Osteocyte (in vitro differentiated cells): ENCODE data around the gene ANKS3. TPM values are rescaled to one million over a fixed set of nuclear protein-coding genes. Genes with fewer than 3 reads are reported as not detected.

Experiments used
- DNase-seq: peaks from one replicate; pipeline ENCODE4 v3.0.0; 2021; ENCODE audit warnings: mixed read lengths; ENCODE audit not compliant: unreplicated experiment; ENCODE audit errors: extremely low spot score
- H3K27ac Mint-ChIP-seq: one replicate; pipeline ENCODE4 v1.8.0; 2021; ENCODE audit warnings: mild to moderate bottlenecking, mixed read lengths; ENCODE audit not compliant: unreplicated experiment
- H3K27me3 Mint-ChIP-seq: one replicate; pipeline ENCODE4 v1.8.0; 2021; ENCODE audit warnings: mixed read lengths; ENCODE audit not compliant: unreplicated experiment
- H3K36me3 Mint-ChIP-seq: one replicate; pipeline ENCODE4 v1.8.0; 2021; ENCODE audit warnings: mixed read lengths; ENCODE audit not compliant: unreplicated experiment
- H3K4me1 Mint-ChIP-seq: one replicate; pipeline ENCODE4 v1.8.0; 2021; ENCODE audit warnings: mixed read lengths; ENCODE audit not compliant: unreplicated experiment
- H3K4me3 Mint-ChIP-seq: one replicate; pipeline ENCODE4 v1.8.0; 2021; ENCODE audit warnings: mild to moderate bottlenecking, moderate library complexity, mixed read lengths; ENCODE audit not compliant: unreplicated experiment
- H3K9me3 Mint-ChIP-seq: one replicate; pipeline ENCODE4 v1.8.0; 2021; ENCODE audit warnings: mixed read lengths; ENCODE audit not compliant: unreplicated experiment
- microRNA-seq: library from miRNA; unstranded; fragments of <30 nt; microRNA quantifications from one replicate; pipeline ENCODE4 v1.1.0, GENCODE V29; 2020; ENCODE audit not compliant: unreplicated experiment
- total RNA-seq: library from RNA; stranded (reverse); gene quantifications from 2 replicates; pipeline ENCODE4 v1.2.1, GENCODE V29; 2021
- TF ChIP-seq, protein P1 (sequence below): fragments of 200-600 bp; sonication (generic); IDR thresholded peaks from 2 replicates; pipeline ENCODE4 v1.5.0; 2021; ENCODE audit warnings: antibody characterized with exemption, mild to moderate bottlenecking, moderate library complexity

The ANKS3 gene
- total RNA-seq, 1 donor from 2014 or later, result 30.0 TPM

DNA sequence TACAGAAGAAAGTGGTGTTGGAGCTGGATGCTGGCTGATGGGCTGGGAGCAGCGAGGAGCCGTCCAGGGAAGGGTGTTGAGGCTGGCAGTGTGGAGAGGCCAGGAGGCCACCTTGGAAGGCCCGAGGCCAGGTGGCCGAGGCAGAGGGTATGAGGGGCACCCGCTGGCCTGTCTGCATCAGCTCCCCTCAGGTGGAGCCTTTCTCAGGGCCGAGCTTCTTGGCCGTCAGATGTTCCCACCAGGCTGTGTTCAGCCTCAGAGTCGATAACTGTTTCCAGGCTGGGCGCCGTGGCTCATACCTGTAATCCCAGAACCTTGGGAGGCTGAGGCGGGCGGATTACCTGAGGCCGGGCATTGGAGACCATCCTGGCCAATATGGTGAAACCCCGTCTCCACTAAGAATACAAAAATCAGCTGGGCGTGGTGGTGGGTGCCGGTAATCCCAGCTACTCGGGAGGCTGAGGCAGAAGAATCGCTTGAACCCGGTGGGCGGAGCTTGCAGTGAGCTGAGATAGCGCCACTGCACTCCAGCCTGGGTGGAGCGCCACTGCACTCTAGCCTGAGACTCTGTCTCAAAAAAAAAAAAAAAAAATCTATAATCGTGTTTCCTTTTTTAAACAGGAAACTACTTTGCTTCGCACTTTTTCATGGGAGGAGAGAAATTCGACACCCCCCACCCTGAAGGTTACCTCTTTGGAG is 84.2 kb downstream of the ANKS3 start:
- no peaks in the 10 kb centered on the region for H3K9me3 Mint-ChIP-seq
- TF ChIP-seq, protein P1, sequence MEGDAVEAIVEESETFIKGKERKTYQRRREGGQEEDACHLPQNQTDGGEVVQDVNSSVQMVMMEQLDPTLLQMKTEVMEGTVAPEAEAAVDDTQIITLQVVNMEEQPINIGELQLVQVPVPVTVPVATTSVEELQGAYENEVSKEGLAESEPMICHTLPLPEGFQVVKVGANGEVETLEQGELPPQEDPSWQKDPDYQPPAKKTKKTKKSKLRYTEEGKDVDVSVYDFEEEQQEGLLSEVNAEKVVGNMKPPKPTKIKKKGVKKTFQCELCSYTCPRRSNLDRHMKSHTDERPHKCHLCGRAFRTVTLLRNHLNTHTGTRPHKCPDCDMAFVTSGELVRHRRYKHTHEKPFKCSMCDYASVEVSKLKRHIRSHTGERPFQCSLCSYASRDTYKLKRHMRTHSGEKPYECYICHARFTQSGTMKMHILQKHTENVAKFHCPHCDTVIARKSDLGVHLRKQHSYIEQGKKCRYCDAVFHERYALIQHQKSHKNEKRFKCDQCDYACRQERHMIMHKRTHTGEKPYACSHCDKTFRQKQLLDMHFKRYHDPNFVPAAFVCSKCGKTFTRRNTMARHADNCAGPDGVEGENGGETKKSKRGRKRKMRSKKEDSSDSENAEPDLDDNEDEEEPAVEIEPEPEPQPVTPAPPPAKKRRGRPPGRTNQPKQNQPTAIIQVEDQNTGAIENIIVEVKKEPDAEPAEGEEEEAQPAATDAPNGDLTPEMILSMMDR, result no peak
- H3K27ac Mint-ChIP-seq, result no peak overlapping the region
- no peaks in the 10 kb centered on the region for H3K4me1 Mint-ChIP-seq
- peaks cover 28% of the 10 kb centered on the region for H3K36me3 Mint-ChIP-seq
- DNase-seq, result no peak
- H3K27me3 Mint-ChIP-seq, result no peaks in the 10 kb centered on the region
- H3K4me3 Mint-ChIP-seq, result no peak overlapping the region

DNA sequence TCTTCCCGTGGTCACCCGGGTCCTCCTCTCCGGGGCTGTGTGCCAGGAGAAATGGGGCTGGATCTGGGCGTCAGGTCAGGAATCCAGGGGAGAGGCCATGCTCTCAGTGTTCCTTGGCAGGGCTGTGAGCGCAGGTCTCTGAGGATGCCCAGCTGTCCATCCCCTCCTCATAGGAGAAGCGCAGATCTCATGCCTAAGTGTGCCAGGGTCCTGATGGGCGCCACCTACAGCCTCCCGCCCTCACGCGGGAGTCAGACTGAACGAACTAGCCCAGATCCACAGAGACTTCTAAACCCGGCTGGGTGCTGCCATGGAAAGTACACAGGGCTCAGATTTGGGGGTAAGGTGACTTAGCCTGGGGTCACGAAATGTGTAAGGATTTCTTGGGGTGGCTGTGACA is 85.2 kb downstream of the ANKS3 start:
- Mint-ChIP-seq H3K36me3 (peaks cover 22% of the 10 kb centered on the region), H3K4me3 (no peak overlapping the region), H3K27me3 (no peaks in the 10 kb centered on the region), H3K4me1 (no peaks in the 10 kb centered on the region), H3K27ac (no peak overlapping the region), H3K9me3 (no peaks in the 10 kb centered on the region)
- TF ChIP-seq, protein P1, result no peak
- DNase-seq, result no peak

DNA sequence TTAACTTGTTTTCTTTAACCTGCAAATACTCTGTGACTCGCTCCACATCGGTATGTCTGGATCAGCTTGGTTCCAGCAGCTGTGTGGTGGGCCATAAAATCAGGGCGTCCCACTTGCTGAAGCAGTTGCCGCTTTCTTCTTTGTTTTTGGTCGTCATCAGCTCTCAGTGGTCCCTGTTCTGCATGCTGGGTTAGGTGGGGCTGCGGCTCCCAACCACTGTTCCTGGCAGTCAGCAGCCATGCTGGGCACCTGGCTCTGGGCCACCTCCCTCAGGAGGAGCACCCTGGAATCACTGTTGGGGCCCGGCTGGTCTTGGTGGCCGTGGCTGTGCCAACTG is 86.5 kb downstream of the ANKS3 start:
- H3K36me3 Mint-ChIP-seq, result peaks cover 17% of the 10 kb centered on the region
- DNase-seq, result no peak
- no peaks in the 10 kb centered on the region for H3K9me3 Mint-ChIP-seq
- H3K4me1 Mint-ChIP-seq, result no peaks in the 10 kb centered on the region
- TF ChIP-seq, protein P1, result no peak
- no peaks in the 10 kb centered on the region for H3K27me3 Mint-ChIP-seq
- H3K4me3 Mint-ChIP-seq, result no peak overlapping the region
- no peak overlapping the region for H3K27ac Mint-ChIP-seq

DNA sequence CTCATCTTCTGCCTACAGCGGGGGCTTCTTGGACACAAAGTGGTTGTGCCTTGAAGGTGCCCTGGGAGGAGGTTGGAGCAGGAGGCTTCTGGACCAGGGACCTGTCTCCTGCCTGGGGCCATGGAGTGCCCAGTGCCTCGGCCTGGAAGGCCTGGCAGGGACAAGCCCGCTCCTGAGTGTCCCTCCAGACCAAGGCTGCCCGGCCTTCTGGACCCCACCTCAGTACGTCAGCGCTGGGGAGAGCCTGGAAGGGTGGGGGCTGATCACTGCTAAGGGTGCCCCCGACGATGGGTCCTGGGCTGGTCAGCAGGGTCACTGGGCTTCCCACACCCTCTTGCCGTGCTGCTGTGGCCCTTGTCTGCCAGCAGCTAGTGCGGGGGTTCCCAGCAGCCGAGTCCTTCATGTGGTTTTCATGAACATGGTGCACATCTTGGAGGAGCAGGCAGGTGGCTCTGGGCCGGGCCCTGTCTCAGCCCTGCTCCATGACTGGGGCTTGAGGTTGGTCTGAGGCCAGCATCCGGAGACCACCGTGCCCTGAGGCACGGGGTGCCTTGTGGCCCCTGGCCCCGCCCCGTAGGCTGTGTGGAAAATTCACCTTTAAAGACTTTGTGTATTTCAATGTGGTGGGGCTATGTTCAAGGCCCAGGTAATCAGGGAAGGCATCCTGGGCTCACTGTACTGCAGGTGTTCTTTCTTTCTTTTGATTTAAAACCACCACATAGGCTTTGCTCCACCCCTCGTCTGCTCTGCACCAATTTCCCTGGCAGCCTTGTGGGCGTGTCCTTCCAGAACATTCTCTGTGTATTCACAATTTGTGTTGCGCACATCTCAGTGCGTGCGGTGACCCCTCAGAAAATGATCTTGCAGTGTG is 87.1 kb downstream of the ANKS3 start:
- H3K27ac Mint-ChIP-seq, result no peak overlapping the region
- no peaks in the 10 kb centered on the region for H3K27me3 Mint-ChIP-seq
- H3K4me3 Mint-ChIP-seq, result no peak overlapping the region
- no peaks in the 10 kb centered on the region for H3K9me3 Mint-ChIP-seq
- H3K4me1 Mint-ChIP-seq, result no peaks in the 10 kb centered on the region
- no peak for DNase-seq
- TF ChIP-seq, protein P1, result no peak
- H3K36me3 Mint-ChIP-seq, result peaks cover 17% of the 10 kb centered on the region

Small RNAs within 50 kb of the gene (microRNA-seq; reads per million reads assigned to microRNA genes)
- not detected for gene MIR6769A

Other genes starting within 250 kb of the ANKS3 start
- 28.5 and 28.9 TPM in 2 replicates for gene CDIP1, start 195.5 kb downstream of the ANKS3 start, total RNA-seq
- gene C16orf96, start 177.9 kb downstream of the ANKS3 start, total RNA-seq, result 0.08 and 0.26 TPM in 2 replicates
- 33.6 and 38.4 TPM in 2 replicates for gene UBALD1, start 119.4 kb downstream of the ANKS3 start, total RNA-seq
- gene MGRN1, start 109.4 kb downstream of the ANKS3 start, total RNA-seq, result 88.0 and 94.6 TPM in 2 replicates
- 26.2 and 28.9 TPM in 2 replicates for gene NUDT16L1, start 40.7 kb downstream of the ANKS3 start, total RNA-seq
- gene DNAAF8, start 266 bp upstream of the ANKS3 start, total RNA-seq, result 1.2 and 1.7 TPM in 2 replicates
- 22.8 and 23.5 TPM in 2 replicates for gene ZNF500, start 32.9 kb upstream of the ANKS3 start, total RNA-seq
- not detected in 2 replicates for gene SEPTIN12, start 54.1 kb upstream of the ANKS3 start, total RNA-seq
- gene SMIM22, start 61.1 kb upstream of the ANKS3 start, total RNA-seq, result not detected in 2 replicates
- 16.1 and 19.1 TPM in 2 replicates for gene ROGDI, start 68.4 kb upstream of the ANKS3 start, total RNA-seq
- gene GLYR1, start 113.0 kb upstream of the ANKS3 start, total RNA-seq, result 73.5 and 76.9 TPM in 2 replicates
- 50.3 and 50.8 TPM in 2 replicates for gene UBN1, start 113.2 kb upstream of the ANKS3 start, total RNA-seq
- gene PPL, start 202.9 kb upstream of the ANKS3 start, total RNA-seq, result 9.7 and 10.3 TPM in 2 replicates
- not detected in 2 replicates for gene SEC14L5, start 224.1 kb upstream of the ANKS3 start, total RNA-seq